ENCODE data around the gene NAT8L.

DNA sequence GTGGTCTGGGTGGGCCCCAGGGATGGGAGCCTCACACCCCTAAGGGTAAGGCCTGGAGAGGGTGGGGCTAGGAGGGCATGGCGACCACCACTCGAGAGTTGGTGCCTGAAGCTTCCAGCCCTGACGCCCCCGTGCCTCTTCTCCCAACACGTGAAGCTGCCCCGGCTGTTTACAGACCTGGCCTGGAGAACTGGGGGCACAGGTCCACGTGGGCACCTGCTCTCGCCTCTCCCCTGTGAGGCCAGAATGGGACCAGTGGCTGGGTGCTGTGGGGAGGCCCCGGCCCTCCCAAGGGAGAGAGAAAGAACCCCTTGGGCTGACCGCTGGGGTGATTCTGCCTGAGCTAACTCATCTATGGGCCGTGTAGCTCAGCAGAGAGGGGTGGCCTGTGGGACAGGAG is 15.5 kb downstream of the NAT8L start:
- TF ChIP-seq EZH2 (IDR thresholded peaks at IDR 0.05) (no peak), POLR2AphosphoS5 (IDR thresholded peaks at IDR 0.05; ENCODE audit: borderline replicate concordance, low read depth, low read length) (no peak)

All from SK-N-MC (cell line).